HG03558 (cell line): ENCODE measurements around the gene TNFRSF17.

Experiments used
- ATAC-seq: cut with Tn5 transposase; IDR thresholded peaks from one replicate; pipeline ENCODE4 v1.9.1; 2021; ENCODE audit warnings: moderate number of reproducible peaks; ENCODE audit not compliant: unreplicated experiment; ENCODE audit errors: extremely low read depth

TNFRSF17 gene

DNA sequence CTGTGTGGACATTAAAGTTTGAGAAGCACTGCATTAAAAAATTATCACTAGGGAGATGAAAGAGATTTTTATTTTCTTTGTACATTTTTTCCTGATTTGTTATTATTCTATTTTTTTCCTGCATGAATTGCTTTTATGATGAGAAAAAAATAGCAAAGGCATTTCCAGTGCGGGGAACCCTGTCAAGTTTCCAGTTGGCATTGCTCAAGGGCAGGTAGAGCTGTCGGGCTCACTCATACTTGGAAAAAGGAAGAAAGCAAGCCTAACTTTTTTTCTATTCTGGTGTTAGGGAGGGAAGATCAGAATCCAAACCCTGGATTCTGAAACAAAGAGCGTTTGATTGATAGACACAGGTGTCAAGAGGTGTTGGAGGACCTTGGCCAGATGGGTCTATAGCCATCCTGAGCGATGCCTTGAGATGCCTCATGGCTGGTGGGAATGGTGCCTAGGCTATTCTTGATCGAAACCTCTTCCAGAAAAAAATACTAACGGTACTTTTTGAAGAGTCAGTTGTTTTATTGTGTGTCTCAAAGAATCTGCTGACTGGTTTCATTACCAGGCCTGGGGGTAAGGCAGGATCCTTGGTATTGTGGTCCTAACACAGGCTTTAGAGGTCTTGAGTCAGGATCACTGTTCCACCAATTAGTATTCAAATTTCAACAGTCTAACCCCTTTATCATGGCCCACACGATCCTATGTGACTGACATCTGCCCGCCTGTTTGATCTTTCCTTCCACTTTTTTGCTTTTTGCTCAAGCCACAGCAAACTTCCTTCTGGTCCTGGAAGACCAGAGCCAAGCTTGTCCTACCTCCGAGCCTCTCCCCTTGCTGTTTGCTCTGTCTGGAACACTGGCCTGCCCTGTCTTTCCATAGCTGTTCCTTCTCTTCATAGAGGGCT is 31.7 kb downstream of the TNFRSF17 start:
- ATAC-seq, result no peak

DNA sequence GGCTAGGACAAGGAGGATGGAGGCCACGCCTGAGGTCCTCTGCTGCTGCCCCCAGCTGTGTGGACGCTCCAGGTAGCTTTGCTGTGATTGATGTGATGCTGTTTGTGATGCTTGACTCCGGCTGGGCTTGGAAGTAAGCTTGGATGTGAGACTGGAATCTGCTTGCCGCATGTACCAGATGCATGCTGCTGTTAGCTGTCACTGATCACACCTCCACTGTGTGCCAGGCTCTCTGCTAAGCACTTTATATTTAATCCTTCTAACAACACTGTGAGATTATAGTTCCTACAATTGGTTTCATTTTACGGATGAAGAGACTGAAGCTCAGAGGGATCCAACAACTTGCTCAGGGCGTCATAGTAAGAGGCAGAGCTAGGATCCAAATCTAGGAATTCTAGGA is 35.0 kb downstream of the TNFRSF17 start:
- no peak for ATAC-seq

DNA sequence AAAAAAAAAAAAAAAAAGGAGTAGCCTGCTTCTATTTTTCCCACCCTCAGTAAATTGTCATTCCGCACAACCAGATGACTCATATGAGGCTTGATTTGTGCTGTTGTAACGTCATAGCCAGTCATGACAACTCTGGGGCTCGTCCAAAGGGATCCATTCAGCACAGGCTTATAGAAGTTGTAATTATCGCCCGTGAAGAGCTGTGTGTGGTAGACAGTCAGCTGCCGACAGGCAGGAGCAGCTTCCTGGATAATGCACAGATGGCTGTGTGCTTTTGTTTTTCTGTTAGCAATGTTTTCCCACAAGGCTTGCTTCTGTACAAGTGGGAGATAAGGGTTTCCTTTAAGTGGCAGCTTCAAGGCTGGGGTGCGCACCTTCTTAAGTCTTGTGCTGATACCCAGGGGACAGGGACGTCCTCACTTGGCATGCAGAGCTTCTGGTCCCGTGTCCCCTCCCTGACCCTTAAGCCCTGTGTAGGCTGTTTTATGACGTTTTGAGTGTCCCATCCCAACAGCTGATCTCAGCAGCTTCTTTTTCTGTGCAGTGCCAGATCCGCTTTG is 37.5 kb downstream of the TNFRSF17 start:
- no peak for ATAC-seq

DNA sequence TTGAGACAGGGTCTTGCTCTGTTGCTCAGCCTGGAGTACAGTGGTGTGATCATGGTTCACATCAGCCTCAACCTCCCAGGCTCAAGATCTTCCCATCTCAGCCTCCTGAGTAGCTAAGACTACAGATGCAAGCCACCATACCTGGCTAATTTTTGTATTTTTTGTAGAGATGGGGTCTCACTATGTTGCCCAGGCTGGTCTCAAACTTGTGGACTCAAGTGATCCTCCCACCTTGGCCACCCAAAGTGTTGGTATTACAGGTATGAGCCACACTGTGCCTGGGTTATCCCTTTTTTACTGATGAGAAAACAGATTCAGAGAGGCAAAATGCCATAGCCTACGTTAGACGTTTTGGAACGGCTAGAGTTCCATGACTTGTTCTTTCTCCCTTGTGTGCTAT is 41.6 kb downstream of the TNFRSF17 start:
- ATAC-seq, result no peak

DNA sequence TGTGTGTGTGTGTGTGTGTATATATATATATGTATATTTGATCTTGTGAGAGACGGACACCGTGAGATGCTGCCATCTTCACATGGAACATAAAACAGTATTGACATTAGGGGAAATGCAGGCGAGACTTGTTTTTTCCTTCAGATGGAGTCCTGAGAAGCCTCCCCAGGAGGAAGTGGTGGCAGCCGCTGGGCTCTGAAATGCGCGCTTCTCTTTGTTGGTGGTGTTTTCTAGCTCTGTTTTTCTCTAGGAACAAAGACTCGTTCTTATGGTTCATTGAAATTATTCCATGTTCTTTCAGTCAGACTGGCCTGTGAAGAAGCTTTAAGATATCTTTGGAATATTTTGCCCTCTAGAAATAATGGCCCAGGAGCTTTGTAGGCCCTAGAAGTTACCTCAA is 44.5 kb downstream of the TNFRSF17 start:
- no peak for ATAC-seq

DNA sequence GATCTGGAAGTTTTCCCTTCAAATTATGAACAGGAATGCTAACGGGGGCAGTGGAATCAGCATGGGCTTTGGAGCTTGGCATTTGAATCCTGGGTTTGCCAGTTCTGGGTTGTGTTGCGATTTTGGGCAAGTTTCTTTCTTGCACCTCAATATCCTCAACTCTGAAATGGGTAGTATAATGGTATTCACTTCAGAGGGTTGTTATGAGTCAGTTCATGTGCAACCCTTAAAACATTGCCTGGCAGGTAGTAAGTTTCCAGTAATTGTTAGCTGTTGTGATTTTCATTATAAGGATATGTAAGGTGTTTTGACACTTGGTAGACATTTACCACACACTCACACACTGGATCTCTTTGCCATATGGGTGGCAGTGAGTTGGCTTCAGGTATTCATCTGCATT is 44.9 kb downstream of the TNFRSF17 start:
- ATAC-seq, result no peak

DNA sequence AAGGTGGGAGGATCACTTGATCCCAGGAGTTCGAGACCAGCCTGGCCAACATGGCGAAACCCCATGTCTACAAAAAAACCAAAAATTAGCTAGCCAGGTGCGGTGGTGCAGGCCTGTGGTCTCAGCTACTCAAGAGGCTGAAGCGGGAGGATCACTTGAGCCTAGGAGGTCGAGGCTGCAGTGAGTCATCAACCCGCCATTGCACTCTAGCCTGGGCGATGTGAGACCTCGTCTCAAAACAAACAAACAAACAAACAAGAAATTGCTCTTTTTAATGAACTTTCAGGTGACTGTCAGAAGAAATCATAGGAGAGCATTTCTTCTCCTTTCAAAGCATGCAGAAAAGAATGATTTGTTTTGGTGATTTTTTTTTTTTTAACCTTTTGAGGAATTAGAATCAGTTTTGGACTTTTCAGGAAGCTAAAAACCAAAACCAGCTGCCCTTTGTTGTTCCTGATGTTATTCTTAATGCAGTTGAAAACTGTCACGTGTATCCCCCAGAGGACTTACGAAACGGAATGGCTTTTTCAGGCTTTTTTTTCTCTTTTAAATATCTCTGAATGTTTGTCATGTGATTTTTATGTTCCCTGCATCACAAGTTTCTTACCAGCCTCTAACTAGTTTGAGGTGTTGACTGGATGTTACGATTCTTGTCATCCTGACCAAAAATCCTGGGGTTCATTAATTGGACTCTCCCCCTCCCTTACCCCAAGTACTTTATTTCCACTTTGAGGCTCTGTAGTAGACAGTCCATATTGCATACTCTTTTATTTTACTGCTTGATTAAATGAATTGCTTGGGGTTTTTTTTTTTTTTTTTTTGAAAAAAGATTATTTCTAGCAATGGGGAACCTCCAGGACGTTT is 45.6 kb downstream of the TNFRSF17 start:
- no peak for ATAC-seq

DNA sequence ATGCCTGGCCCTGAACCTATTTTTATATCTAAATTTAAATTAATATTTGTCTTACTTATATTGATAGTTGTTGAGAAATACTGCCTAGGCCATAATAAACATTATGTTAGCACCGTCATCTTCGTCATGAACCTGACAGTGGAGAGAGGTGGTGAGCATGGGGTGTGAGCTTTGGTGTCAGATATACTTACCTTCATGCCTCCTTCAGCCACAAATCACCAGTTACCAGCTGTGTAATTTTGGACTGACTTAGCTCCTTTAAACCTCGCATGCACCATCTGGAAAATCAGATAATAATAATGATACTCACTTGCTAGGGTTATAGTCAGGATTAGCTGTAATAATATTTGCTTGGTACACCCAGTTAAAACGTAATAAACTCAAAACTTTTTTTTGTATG is 46.6 kb downstream of the TNFRSF17 start:
- no peak for ATAC-seq

DNA sequence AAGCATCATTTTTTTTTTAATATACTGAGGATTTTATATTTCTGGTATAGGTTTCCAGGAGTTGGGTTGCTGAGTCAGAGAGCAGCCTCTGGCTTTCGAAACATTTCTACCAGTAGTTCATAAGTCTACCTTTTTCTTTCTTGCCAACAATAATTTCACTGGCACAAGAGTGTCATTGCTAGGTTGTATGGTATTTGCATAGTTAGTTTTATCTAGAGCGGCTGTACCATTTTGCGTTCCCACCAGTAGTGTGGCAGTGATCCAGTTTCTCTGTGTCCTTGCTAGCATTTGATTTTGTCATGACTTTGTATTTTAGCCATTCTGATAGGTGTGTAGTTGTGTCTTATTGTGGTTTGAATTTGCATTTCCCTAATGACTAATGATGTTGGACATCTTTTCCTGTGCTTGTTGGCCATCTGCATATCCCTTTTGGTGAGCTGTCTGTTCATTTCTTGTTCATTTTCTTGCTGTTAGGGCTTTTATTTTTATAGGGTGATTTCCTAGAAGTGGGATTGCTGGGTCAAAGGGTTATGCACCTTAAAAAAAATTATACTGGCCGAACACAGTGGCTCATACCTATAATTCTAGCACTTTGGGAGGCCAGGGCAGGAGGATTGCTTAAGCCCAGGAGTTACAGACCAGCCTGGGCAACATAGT is 51.4 kb downstream of the TNFRSF17 start:
- ATAC-seq, result no peak

DNA sequence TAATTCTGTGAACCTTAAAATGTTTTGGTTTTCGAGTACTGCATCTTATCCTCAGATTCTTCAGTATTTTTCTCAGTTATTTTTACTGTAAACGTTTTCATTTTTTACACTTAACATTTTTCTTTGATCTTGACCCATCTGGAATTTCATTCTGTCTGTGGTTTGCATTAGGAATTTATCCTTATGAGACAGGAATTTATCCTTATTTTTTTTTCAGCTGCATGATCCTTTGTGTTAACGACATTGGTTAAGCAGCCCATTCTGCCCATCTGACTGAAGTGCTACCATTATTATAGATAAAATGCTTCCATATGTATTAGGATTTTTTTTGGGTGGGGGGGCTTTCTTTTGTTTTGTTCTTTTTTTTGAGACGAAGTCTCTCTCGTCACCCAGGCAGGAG is 52.5 kb downstream of the TNFRSF17 start:
- no peak for ATAC-seq
